ENCODE results near the gene KRTAP22-2.

Gene KRTAP22-2

DNA sequence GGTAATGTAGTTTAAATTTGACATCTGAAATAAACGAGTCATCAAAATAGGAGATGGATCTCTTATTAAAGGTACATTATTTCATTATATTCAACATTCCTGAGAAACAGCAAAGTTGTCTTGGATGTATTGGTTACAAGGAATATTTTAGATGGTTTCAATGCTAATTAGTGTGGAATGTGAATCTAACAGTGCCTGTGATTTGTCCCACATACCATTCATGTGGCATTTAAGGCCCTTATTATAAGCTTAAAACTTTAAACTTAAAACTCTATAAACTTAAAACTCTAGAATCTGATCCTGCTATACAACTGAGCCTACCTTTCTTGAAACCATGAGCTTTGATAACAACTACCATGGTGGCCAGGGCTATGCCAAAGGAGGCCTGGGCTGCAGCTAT, 10.6 kb upstream of the KRTAP22-2 start, which contains the start of gene KRTAP22-1:
KRTAP22-1 (plus strand) TSS at position 301 of the 400 bp plus-strand sequence.
- Histone ChIP-seq H3K36me3 (replicated peaks) (no peaks in the 10 kb centered on the region), H3K27me3 (ENCODE audit: low read depth) (no peaks in the 10 kb centered on the region)

GRCh38 chr21:30598802-30599201, 8.6 kb upstream of the KRTAP22-2 start, which contains the start of gene KRTAP6-2:
Gene KRTAP6-2, minus strand, starts transcription at chr21:30598902. Its CDS starts 28 bp downstream, at chr21:30598874.
- peaks cover 4% of the 10 kb centered on the region; the same call in 1 of the 2 replicates for H3K9me3 ChIP-seq
- in situ Hi-C loops (cut with MboI; ENCODE audit: low sequenced_read_pairs) = no loop called here
- DNase-seq (ENCODE audit: low spot score in 2 of 2) = no peak
- no peak within 1 kb of the TSS for H3K4me3 ChIP-seq
- no peaks in the 10 kb centered on the region for H3K36me3 ChIP-seq (replicated peaks)
- H3K27me3 ChIP-seq (ENCODE audit: low read depth) = no peaks in the 10 kb centered on the region
- no peaks in the 10 kb centered on the region for H3K4me1 ChIP-seq

More for the DNA sequence above, 10.6 kb upstream of the KRTAP22-2 start, which contains the start of gene KRTAP22-1:
- Histone ChIP-seq H3K9me3 (peaks cover 4% of the 10 kb centered on the region; the same call in 1 of the 2 replicates), H3K4me1 (no peaks in the 10 kb centered on the region), H3K4me3 (no peak within 1 kb of the TSS)
- in situ Hi-C loops (cut with MboI; ENCODE audit: low sequenced_read_pairs) = no loop called here
- DNase-seq (ENCODE audit: low spot score in 2 of 2) = no peak

DNA sequence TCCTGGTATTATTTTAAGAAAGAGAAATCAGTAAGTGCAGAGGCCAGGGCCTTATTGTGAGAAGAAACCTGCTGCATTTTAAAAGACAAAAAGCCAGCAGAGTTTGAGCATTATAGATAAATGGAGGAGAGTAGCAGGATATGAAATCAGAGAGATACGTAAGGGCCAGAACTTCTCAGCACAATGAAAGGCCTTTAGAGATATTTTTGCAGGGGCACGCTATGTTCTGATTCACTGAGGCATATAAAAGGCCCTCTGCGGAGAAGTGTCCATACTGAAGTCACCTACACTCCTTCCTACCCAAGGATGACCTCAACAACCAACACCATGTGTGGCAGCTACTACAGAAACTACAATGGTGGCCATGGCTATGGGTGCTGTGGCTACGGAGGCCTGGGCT, 1.9 kb upstream of the KRTAP22-2 start, which contains the start of gene KRTAP6-3:
KRTAP6-3 (plus strand) TSS at position 301 of the 400 bp plus-strand sequence; CDS start at position 307, 6 bp downstream.
- DNase-seq (ENCODE audit: low spot score in 2 of 2) = no peak
- in situ Hi-C loops (cut with MboI; ENCODE audit: low sequenced_read_pairs) = no loop called here
- Histone ChIP-seq H3K4me3 (no peak within 1 kb of the TSS), H3K27me3 (ENCODE audit: low read depth) (no peaks in the 10 kb centered on the region), H3K9me3 (no peaks in the 10 kb centered on the region), H3K4me1 (no peaks in the 10 kb centered on the region), H3K36me3 (replicated peaks) (no peaks in the 10 kb centered on the region)

GRCh38 chr21:30582870-30583269, 7.3 kb downstream of the KRTAP22-2 start:
- in situ Hi-C loops (cut with MboI; ENCODE audit: low sequenced_read_pairs) = no loop called here
- DNase-seq (ENCODE audit: low spot score in 2 of 2) = no peak
- Histone ChIP-seq H3K36me3 (replicated peaks) (no peaks in the 10 kb centered on the region), H3K9me3 (0 out of 2 replicates have a peak, but pooled peaks cover 2% of the 10 kb centered on the region), H3K27me3 (ENCODE audit: low read depth) (no peaks in the 10 kb centered on the region), H3K4me3 (no peak overlapping the region), H3K4me1 (no peaks in the 10 kb centered on the region)

GRCh38 chr21:30580132-30580531, 10.1 kb downstream of the KRTAP22-2 start:
- no peak for DNase-seq (ENCODE audit: low spot score in 2 of 2)
- no peaks in the 10 kb centered on the region; the same call in 1 of the 2 replicates for H3K9me3 ChIP-seq
- no peaks in the 10 kb centered on the region for H3K27me3 ChIP-seq (ENCODE audit: low read depth)
- no peak overlapping the region for H3K4me3 ChIP-seq
- H3K36me3 ChIP-seq (replicated peaks) = no peaks in the 10 kb centered on the region
- in situ Hi-C loops (cut with MboI; ENCODE audit: low sequenced_read_pairs) = no loop called here
- H3K4me1 ChIP-seq = no peaks in the 10 kb centered on the region

- H3K36me3 ChIP-seq (replicated peaks) = no peaks in the 10 kb centered on the region
- no peak overlapping the region for H3K4me3 ChIP-seq
- DNase-seq (ENCODE audit: low spot score in 2 of 2) = no peak
- H3K9me3 ChIP-seq = no peaks in the 10 kb centered on the region; the same call in 1 of the 2 replicates
- no peaks in the 10 kb centered on the region for H3K27me3 ChIP-seq (ENCODE audit: low read depth)
- in situ Hi-C loops (cut with MboI; ENCODE audit: low sequenced_read_pairs) = no loop called here
- H3K4me1 ChIP-seq = no peaks in the 10 kb centered on the region
These were observed 10.9 kb downstream of the KRTAP22-2 start for GRCh38 chr21:30579346-30579745.

GRCh38 chr21:30577766-30578165, 12.4 kb downstream of the KRTAP22-2 start:
- in situ Hi-C loops (cut with MboI; ENCODE audit: low sequenced_read_pairs) = no loop called here
- Histone ChIP-seq H3K36me3 (replicated peaks) (no peaks in the 10 kb centered on the region), H3K4me3 (no peak overlapping the region), H3K9me3 (no peaks in the 10 kb centered on the region; the same call in 1 of the 2 replicates), H3K27me3 (ENCODE audit: low read depth) (no peaks in the 10 kb centered on the region), H3K4me1 (no peaks in the 10 kb centered on the region)
- DNase-seq (ENCODE audit: low spot score in 2 of 2) = no peak

- no peaks in the 10 kb centered on the region for H3K27me3 ChIP-seq (ENCODE audit: low read depth)
- H3K36me3 ChIP-seq (replicated peaks) = no peaks in the 10 kb centered on the region
- H3K4me1 ChIP-seq = no peaks in the 10 kb centered on the region
- no peak overlapping the region for H3K4me3 ChIP-seq
- in situ Hi-C loops (cut with MboI; ENCODE audit: low sequenced_read_pairs) = no loop called here
- no peak for DNase-seq (ENCODE audit: low spot score in 2 of 2)
- no peaks in the 10 kb centered on the region for H3K9me3 ChIP-seq
These were observed 22.6 kb downstream of the KRTAP22-2 start for GRCh38 chr21:30567617-30568016.

DNA sequence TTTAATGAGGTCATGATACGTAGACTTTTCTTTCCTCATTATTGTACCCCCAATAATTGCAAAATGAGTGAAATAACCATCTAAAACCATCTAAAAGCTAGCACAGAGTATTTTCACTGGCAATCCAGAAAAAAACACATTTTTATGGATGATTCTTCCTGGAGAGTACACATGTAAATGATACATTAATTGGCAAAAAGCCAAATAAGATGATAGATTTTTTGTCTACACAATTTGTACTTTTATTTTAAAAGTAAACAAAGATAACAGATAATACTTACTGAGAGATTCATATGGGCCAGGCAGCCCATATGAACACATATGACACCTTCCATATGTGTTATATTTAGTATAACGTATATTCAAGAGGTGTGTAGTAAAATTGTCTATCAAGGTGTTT, 26.6 kb downstream of the KRTAP22-2 start:
- no peak for DNase-seq (ENCODE audit: low spot score in 2 of 2)
- no peaks in the 10 kb centered on the region for H3K36me3 ChIP-seq (replicated peaks)
- H3K4me3 ChIP-seq = no peak overlapping the region
- H3K27me3 ChIP-seq (ENCODE audit: low read depth) = no peaks in the 10 kb centered on the region
- in situ Hi-C loops (cut with MboI; ENCODE audit: low sequenced_read_pairs) = no loop called here
- H3K4me1 ChIP-seq = no peaks in the 10 kb centered on the region
- H3K9me3 ChIP-seq = no peaks in the 10 kb centered on the region

- no peak overlapping the region for H3K4me3 ChIP-seq
- no peak for DNase-seq (ENCODE audit: low spot score in 2 of 2)
These were observed 27.1 kb downstream of the KRTAP22-2 start for GRCh38 chr21:30563072-30563471.

GRCh38 chr21:30561957-30562356, 28.2 kb downstream of the KRTAP22-2 start:
- DNase-seq (ENCODE audit: low spot score in 2 of 2) = no peak
- H3K4me3 ChIP-seq = no peak overlapping the region
- no peaks in the 10 kb centered on the region for H3K27me3 ChIP-seq (ENCODE audit: low read depth)
- H3K9me3 ChIP-seq = no peaks in the 10 kb centered on the region
- no peaks in the 10 kb centered on the region for H3K4me1 ChIP-seq
- in situ Hi-C loops (cut with MboI; ENCODE audit: low sequenced_read_pairs) = no loop called here
- no peaks in the 10 kb centered on the region for H3K36me3 ChIP-seq (replicated peaks)

More at GRCh38 chr21:30563072-30563471, 27.1 kb downstream of the KRTAP22-2 start:
- no peaks in the 10 kb centered on the region for H3K27me3 ChIP-seq (ENCODE audit: low read depth)
- in situ Hi-C loops (cut with MboI; ENCODE audit: low sequenced_read_pairs) = no loop called here
- no peaks in the 10 kb centered on the region for H3K9me3 ChIP-seq
- H3K36me3 ChIP-seq (replicated peaks) = no peaks in the 10 kb centered on the region
- no peaks in the 10 kb centered on the region for H3K4me1 ChIP-seq

DNA sequence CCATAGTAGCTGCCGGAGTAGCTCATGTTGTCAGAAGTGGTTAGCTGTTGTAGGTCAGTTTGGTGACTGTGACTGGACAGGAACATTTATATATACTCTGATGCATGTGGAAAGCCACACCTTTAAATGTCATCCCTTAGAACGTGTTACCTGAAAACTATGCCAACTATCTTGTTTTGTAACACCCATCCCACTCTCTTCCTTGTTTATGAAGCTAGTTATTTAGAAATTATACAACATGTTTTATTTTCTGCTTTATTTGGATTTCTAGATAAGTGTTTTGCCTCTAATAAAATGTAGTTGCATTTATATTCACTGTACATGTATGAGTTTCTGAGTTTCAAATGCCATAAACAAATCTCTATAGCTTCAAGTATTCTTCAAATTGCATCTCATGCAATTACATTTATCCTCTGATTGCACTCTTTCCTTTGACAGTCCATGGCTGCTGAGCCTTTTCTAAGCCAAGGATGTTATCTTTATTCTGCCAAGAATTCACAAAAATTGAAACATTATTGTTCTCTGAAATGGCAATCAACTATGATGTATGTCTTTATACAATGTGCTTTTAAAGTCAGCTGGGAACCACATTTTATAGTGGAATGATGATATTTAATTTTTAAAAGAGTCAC, 28.8 kb downstream of the KRTAP22-2 start, which contains the start of gene KRTAP19-7:
KRTAP19-7 (minus strand) TSS at position 51 of the 632 bp plus-strand sequence; CDS start at position 26, 25 bp downstream.
- Histone ChIP-seq H3K36me3 (replicated peaks) (no peaks in the 10 kb centered on the region), H3K4me1 (no peaks in the 10 kb centered on the region), H3K27me3 (ENCODE audit: low read depth) (no peaks in the 10 kb centered on the region), H3K4me3 (no peak within 1 kb of the TSS), H3K9me3 (no peaks in the 10 kb centered on the region)
- in situ Hi-C loops (cut with MboI; ENCODE audit: low sequenced_read_pairs) = no loop called here
- DNase-seq (ENCODE audit: low spot score in 2 of 2) = no peak

- H3K9me3 ChIP-seq = no peaks in the 10 kb centered on the region
- in situ Hi-C loops (cut with MboI; ENCODE audit: low sequenced_read_pairs) = no loop called here
- H3K4me3 ChIP-seq = no peak overlapping the region
- DNase-seq (ENCODE audit: low spot score in 2 of 2) = no peak
- H3K27me3 ChIP-seq (ENCODE audit: low read depth) = no peaks in the 10 kb centered on the region
- H3K4me1 ChIP-seq = no peaks in the 10 kb centered on the region
- no peaks in the 10 kb centered on the region for H3K36me3 ChIP-seq (replicated peaks)
These were observed 35.1 kb downstream of the KRTAP22-2 start for GRCh38 chr21:30555095-30555494.

GRCh38 chr21:30552782-30553181, 37.4 kb downstream of the KRTAP22-2 start:
- H3K36me3 ChIP-seq (replicated peaks) = no peaks in the 10 kb centered on the region
- H3K9me3 ChIP-seq = peaks cover 3% of the 10 kb centered on the region; the same call in 1 of the 2 replicates
- no peak for DNase-seq (ENCODE audit: low spot score in 2 of 2)
- no peaks in the 10 kb centered on the region for H3K4me1 ChIP-seq
- no peaks in the 10 kb centered on the region for H3K27me3 ChIP-seq (ENCODE audit: low read depth)
- in situ Hi-C loops (cut with MboI; ENCODE audit: low sequenced_read_pairs) = no loop called here
- no peak overlapping the region for H3K4me3 ChIP-seq

All from HAP-1 (cell line).